Natural killer cell (primary cell): ENCODE results near the gene CCDC82. TPM values are rescaled to one million over a fixed set of nuclear protein-coding genes. Genes with fewer than 3 reads are reported as not detected.

Source experiments
- ATAC-seq, 3 donors: fragments of 150-1000 bp in 2 of 3; fragments of 200-7000 bp in 1 of 3; cut with Tn5 transposase; 1 replicate in 1 of 3; 2 replicates in 2 of 3; pipeline ENCODE4 v1.10.0; 2021; ENCODE audit warnings: mild to moderate bottlenecking in 2 of 3, moderate library complexity in 2 of 3
- DNase-seq, 2 donors: peaks; one replicate each; pipeline versions ENCODE4 v3.0.0 to v3.0.0-alpha.2; 2013 to 2021; ENCODE audit warnings: mixed read lengths in 1 of 2
- H3K27ac ChIP-seq: one replicate; pipeline ENCODE4 v1.5.1; 2013; ENCODE audit warnings: mild to moderate bottlenecking, low read length
- H3K27me3 ChIP-seq: one replicate; pipeline ENCODE4 v1.6.1; 2013; ENCODE audit warnings: low read length; ENCODE audit not compliant: control insufficient read depth, insufficient read depth
- H3K36me3 ChIP-seq: one replicate; pipeline ENCODE4 v1.6.1; 2013; ENCODE audit warnings: low read length; ENCODE audit not compliant: control insufficient read depth, insufficient read depth
- H3K4me1 ChIP-seq: one replicate; pipeline ENCODE4 v1.6.1; 2013; ENCODE audit warnings: low read length; ENCODE audit not compliant: control insufficient read depth, insufficient read depth
- H3K4me3 ChIP-seq: one replicate; pipeline ENCODE4 v1.5.1; 2013; ENCODE audit warnings: low read length
- H3K9me3 ChIP-seq: one replicate; pipeline ENCODE4 v1.6.1; 2013; ENCODE audit warnings: low read length; ENCODE audit not compliant: control insufficient read depth, insufficient read depth
- H3K27ac Mint-ChIP-seq, 2 donors: one replicate each; pipeline ENCODE4 v1.8.0; 2022; ENCODE audit warnings: mild to moderate bottlenecking in 2 of 2, mixed read lengths in 2 of 2, moderate library complexity in 1 of 2
- H3K27me3 Mint-ChIP-seq, 2 donors: one replicate each; pipeline ENCODE4 v1.8.0; 2022; ENCODE audit warnings: low read depth in 2 of 2, mixed read lengths in 2 of 2
- H3K36me3 Mint-ChIP-seq: one replicate; pipeline ENCODE4 v1.8.0; 2022; ENCODE audit warnings: mixed read lengths
- H3K4me1 Mint-ChIP-seq, 2 donors: one replicate each; pipeline ENCODE4 v1.8.0; 2022; ENCODE audit warnings: mixed read lengths in 2 of 2
- H3K4me3 Mint-ChIP-seq: one replicate; pipeline ENCODE4 v1.8.0; 2022; ENCODE audit warnings: mild to moderate bottlenecking, moderate library complexity, mixed read lengths
- H3K9me3 Mint-ChIP-seq, 2 donors: one replicate each; pipeline ENCODE4 v1.8.0; 2022; ENCODE audit warnings: mixed read lengths in 2 of 2
- WGBS: methylation state at CpG from one replicate; pipeline ENCODE4 v1.1.7; 2013; ENCODE audit warnings: missing lambda C conversion rate; ENCODE audit not compliant: insufficient coverage; 5-methylcytosine and 5-hydroxymethylcytosine counted together
- intact Hi-C: fragments of 100-400 bp; cut with micrococcal nuclease; formaldehyde crosslinking; loops from one replicate; pipeline ENCODE4 v1.14.2; 2022
- total RNA-seq, 4 donors: library from RNA; stranded (reverse); fragments of 120-200 nt in 1 of 4; gene quantifications; one replicate each; pipeline versions ENCODE4 v1.2.3 to v1.2.4, GENCODE V29; 2013 to 2022
- TF ChIP-seq, protein P1 (sequence below): fragments of 200-600 bp; IDR thresholded peaks from one replicate; pipeline ENCODE4 v1.8.0; 2022; ENCODE audit warnings: antibody characterized with exemption

CCDC82 gene
- total RNA-seq, 3 donors from 2014 or later (not counting 1 experiment from before 2014, with no cell fraction given): 36.2 to 42.1 (median 38.0) TPM

GRCh38 chr11:96328395-96329010 lies 61.2 kb downstream of the CCDC82 start:
- no peaks in the 10 kb centered on the region for H3K27me3 Mint-ChIP-seq
- peaks cover 22 to 31% of the 10 kb centered on the region in 2 donors for H3K4me1 Mint-ChIP-seq
- no peaks in the 10 kb centered on the region for H3K9me3 Mint-ChIP-seq
- H3K36me3 Mint-ChIP-seq: no peaks in the 10 kb centered on the region
- H3K4me3 Mint-ChIP-seq: no peak overlapping the region
- TF ChIP-seq, protein P1, sequence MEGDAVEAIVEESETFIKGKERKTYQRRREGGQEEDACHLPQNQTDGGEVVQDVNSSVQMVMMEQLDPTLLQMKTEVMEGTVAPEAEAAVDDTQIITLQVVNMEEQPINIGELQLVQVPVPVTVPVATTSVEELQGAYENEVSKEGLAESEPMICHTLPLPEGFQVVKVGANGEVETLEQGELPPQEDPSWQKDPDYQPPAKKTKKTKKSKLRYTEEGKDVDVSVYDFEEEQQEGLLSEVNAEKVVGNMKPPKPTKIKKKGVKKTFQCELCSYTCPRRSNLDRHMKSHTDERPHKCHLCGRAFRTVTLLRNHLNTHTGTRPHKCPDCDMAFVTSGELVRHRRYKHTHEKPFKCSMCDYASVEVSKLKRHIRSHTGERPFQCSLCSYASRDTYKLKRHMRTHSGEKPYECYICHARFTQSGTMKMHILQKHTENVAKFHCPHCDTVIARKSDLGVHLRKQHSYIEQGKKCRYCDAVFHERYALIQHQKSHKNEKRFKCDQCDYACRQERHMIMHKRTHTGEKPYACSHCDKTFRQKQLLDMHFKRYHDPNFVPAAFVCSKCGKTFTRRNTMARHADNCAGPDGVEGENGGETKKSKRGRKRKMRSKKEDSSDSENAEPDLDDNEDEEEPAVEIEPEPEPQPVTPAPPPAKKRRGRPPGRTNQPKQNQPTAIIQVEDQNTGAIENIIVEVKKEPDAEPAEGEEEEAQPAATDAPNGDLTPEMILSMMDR: no peak
- WGBS: 97% methylated on average over 6 of the region's 8 CpGs
- no peak for ATAC-seq
- Histone ChIP-seq H3K27ac (no peak overlapping the region), H3K9me3 (no peaks in the 10 kb centered on the region), H3K4me1 (peaks cover 4% of the 10 kb centered on the region), H3K4me3 (no peak overlapping the region), H3K27me3 (no peaks in the 10 kb centered on the region), H3K36me3 (no peaks in the 10 kb centered on the region)
- H3K27ac Mint-ChIP-seq: no peak overlapping the region
- intact Hi-C loops: no loop called here
- no peak for DNase-seq

GRCh38 chr11:96326959-96327358 lies 62.8 kb downstream of the CCDC82 start:
- no peaks in the 10 kb centered on the region for H3K27me3 ChIP-seq
- no peak overlapping the region for H3K27ac Mint-ChIP-seq
- no peaks in the 10 kb centered on the region for H3K36me3 Mint-ChIP-seq
- intact Hi-C loops: no loop called here
- no peaks in the 10 kb centered on the region for H3K4me1 ChIP-seq
- no peak for ATAC-seq
- no peaks in the 10 kb centered on the region for H3K9me3 ChIP-seq
- H3K27me3 Mint-ChIP-seq: no peaks in the 10 kb centered on the region
- H3K4me3 Mint-ChIP-seq: no peak overlapping the region
- no peak for DNase-seq
- H3K4me3 ChIP-seq: no peak overlapping the region
- TF ChIP-seq, protein P1: no peak
- H3K36me3 ChIP-seq: no peaks in the 10 kb centered on the region
- peaks cover 17 to 24% of the 10 kb centered on the region in 2 donors for H3K4me1 Mint-ChIP-seq
- H3K9me3 Mint-ChIP-seq: no peaks in the 10 kb centered on the region
- H3K27ac ChIP-seq: no peak overlapping the region
- WGBS: 95% methylated on average over 5 of the region's 7 CpGs

- DNase-seq (no peak), ATAC-seq (no peak)
- Histone ChIP-seq H3K4me1 (no peaks in the 10 kb centered on the region), H3K9me3 (no peaks in the 10 kb centered on the region), H3K36me3 (no peaks in the 10 kb centered on the region), H3K27me3 (no peaks in the 10 kb centered on the region), H3K27ac (no peak overlapping the region), H3K4me3 (no peak overlapping the region)
- Mint-ChIP-seq H3K36me3 (no peaks in the 10 kb centered on the region), H3K4me3 (no peak overlapping the region), H3K27me3 (no peaks in the 10 kb centered on the region), H3K4me1 (peaks cover 12 to 15% of the 10 kb centered on the region in 2 donors), H3K27ac (no peak overlapping the region), H3K9me3 (no peaks in the 10 kb centered on the region)
- 77% methylated on average over 1 of the region's 1 CpG for WGBS
- TF ChIP-seq, protein P1: no peak
- intact Hi-C loops: no loop called here
Measured at GRCh38 chr11:96324912-96325311, 64.8 kb downstream of the CCDC82 start.

DNA sequence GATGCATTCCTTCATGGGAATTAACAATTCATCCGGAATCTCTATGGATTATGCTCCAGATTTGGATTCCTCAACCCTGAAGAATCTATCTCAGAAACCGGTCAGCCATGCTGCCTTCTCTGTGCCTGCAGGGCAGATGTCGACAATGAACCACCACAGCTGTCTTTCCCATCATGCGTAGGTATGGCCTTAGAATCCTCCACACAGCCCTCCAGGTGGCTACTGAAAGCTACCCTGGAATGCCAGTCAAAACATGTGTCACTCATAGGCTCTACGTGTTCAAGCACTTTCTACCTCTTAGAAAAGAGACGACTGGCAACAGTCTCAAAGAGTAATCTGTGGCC lies 66.1 kb downstream of the CCDC82 start:
- no peak overlapping the region for H3K27ac ChIP-seq
- 98% methylated on average over 6 of the region's 6 CpGs for whole genome bisulfite sequencing
- Mint-ChIP-seq H3K9me3 (no peaks in the 10 kb centered on the region), H3K27me3 (no peaks in the 10 kb centered on the region), H3K4me1 (peaks cover 5 to 6% of the 10 kb centered on the region in 2 donors), H3K4me3 (no peak overlapping the region), H3K36me3 (no peaks in the 10 kb centered on the region), H3K27ac (no peak overlapping the region)
- no peaks in the 10 kb centered on the region for H3K9me3 ChIP-seq
- H3K4me1 ChIP-seq: no peaks in the 10 kb centered on the region
- intact Hi-C loops: no loop called here
- no peak for DNase-seq
- no peak overlapping the region for H3K4me3 ChIP-seq
- H3K36me3 ChIP-seq: no peaks in the 10 kb centered on the region
- H3K27me3 ChIP-seq: no peaks in the 10 kb centered on the region
- TF ChIP-seq, protein P1: no peak
- ATAC-seq: no peak
